ENCODE data around the gene MYCN. TPM values are rescaled to one million over a fixed set of nuclear protein-coding genes. Genes with fewer than 3 reads are reported as not detected.

Gene MYCN
- total and polyA plus RNA-seq, 2 of the 13 experiments (the other 11 are each of a cell fraction or from before 2014, with no cell fraction given) = not detected

GRCh38 chr2:15969214-15969613, 28.9 kb downstream of the MYCN start:
- ChIA-PET POLR2A (no interaction called here), CTCF (ENCODE audit: low intra/inter-chr PET ratio, low total read pairs) (no interaction called here)
- Histone ChIP-seq H4K20me1 (ENCODE audit: insufficient read depth, low read length) (no peaks in the 10 kb centered on the region), H3K9ac (ENCODE audit: insufficient read depth, low read depth, low read length) (no peak overlapping the region), H2AFZ (ENCODE audit: low read length) (no peak overlapping the region), H3K27me3 (ENCODE audit: control insufficient read depth in 1 of 2, insufficient read depth in 2 of 2, low read length in 2 of 2) (no peaks in the 10 kb centered on the region), H3K36me3 (replicated peaks in 1 of 2; ENCODE audit: control insufficient read depth in 1 of 2, insufficient read depth in 2 of 2, low read length in 2 of 2) (no peaks in the 10 kb centered on the region), H3K79me2 (ENCODE audit: insufficient read depth, low read length) (no peaks in the 10 kb centered on the region), H3K27ac (ENCODE audit: extremely low read length, insufficient read depth, low read length) (no peak overlapping the region), H3K4me2 (ENCODE audit: low read depth, low read length) (no peak overlapping the region), H3K4me1 (ENCODE audit: insufficient read depth, low read length) (no peaks in the 10 kb centered on the region), H3K9me3 (ENCODE audit: low read length) (no peaks in the 10 kb centered on the region), H3K4me3 (replicated peaks in 1 of 3; ENCODE audit: insufficient read depth in 1 of 3, low read depth in 2 of 3, low read length in 3 of 3) (no peak overlapping the region)
- BruUV-seq (replicated peaks) = no TSS peak
- in situ Hi-C loops (cut with HindIII; ENCODE audit: extremely low pct_ligation_motif_present, low pct_unique_long_range_greater_than_20kb) (no loop called here), intact Hi-C loops (cut with micrococcal nuclease; ENCODE audit: unreplicated experiment) (no loop called here)
- DNase-seq (ENCODE audit: low spot score) (no peak), FAIRE-seq (no peak), ATAC-seq (no peak)
- 58% methylated on average over 4 of the region's 4 CpGs for WGBS (ENCODE audit: low lambda C conversion rate)
- TF ChIP-seq NFIC (IDR thresholded peaks at IDR 0.05; ENCODE audit: low read length) (no peak), MTF2 (CRISPR knock-in tag; IDR thresholded peaks at IDR 0.05; ENCODE audit: borderline replicate concordance) (no peak), ZNF382 (CRISPR knock-in tag; IDR thresholded peaks at IDR 0.05; ENCODE audit: borderline replicate concordance) (no peak), SIX1 (CRISPR knock-in tag; IDR thresholded peaks at IDR 0.05; ENCODE audit: borderline replicate concordance) (no peak), FOXM1 (CRISPR knock-in tag; IDR thresholded peaks at IDR 0.05) (no peak)

- POLR2A ChIA-PET = no interaction called here
- Histone ChIP-seq H3K4me1 (ENCODE audit: insufficient read depth, low read length) (no peaks in the 10 kb centered on the region), H3K79me2 (ENCODE audit: insufficient read depth, low read length) (no peaks in the 10 kb centered on the region), H3K9me3 (ENCODE audit: low read length) (no peaks in the 10 kb centered on the region), H3K36me3 (replicated peaks in 1 of 2; ENCODE audit: control insufficient read depth in 1 of 2, insufficient read depth in 2 of 2, low read length in 2 of 2) (no peaks in the 10 kb centered on the region), H3K9ac (ENCODE audit: insufficient read depth, low read depth, low read length) (no peak overlapping the region), H3K4me2 (ENCODE audit: low read depth, low read length) (no peak overlapping the region), H3K4me3 (replicated peaks in 1 of 3; ENCODE audit: insufficient read depth in 1 of 3, low read depth in 2 of 3, low read length in 3 of 3) (no peak overlapping the region), H3K27me3 (ENCODE audit: control insufficient read depth in 1 of 2, insufficient read depth in 2 of 2, low read length in 2 of 2) (no peaks in the 10 kb centered on the region), H4K20me1 (ENCODE audit: insufficient read depth, low read length) (no peaks in the 10 kb centered on the region), H3K27ac (ENCODE audit: extremely low read length, insufficient read depth, low read length) (no peak overlapping the region), H2AFZ (ENCODE audit: low read length) (no peak overlapping the region)
- no TSS peak for BruUV-seq (replicated peaks)
- CTCF ChIA-PET (ENCODE audit: low intra/inter-chr PET ratio, low total read pairs) = no interaction called here
- intact Hi-C loops (cut with micrococcal nuclease; ENCODE audit: unreplicated experiment) = no loop called here
- 39% methylated on average over 5 of the region's 5 CpGs for WGBS (ENCODE audit: low lambda C conversion rate)
- no peak for DNase-seq (ENCODE audit: low spot score)
- in situ Hi-C loops (cut with HindIII; ENCODE audit: extremely low pct_ligation_motif_present, low pct_unique_long_range_greater_than_20kb) = no loop called here
- no peak for ATAC-seq
- FAIRE-seq = no peak
- TF ChIP-seq ARNT (IDR thresholded peaks at IDR 0.05) (no peak), ZFP1 (CRISPR knock-in tag; IDR thresholded peaks at IDR 0.05) (no peak), NFKBIZ (CRISPR knock-in tag; IDR thresholded peaks at IDR 0.05) (no peak), PLRG1 (conservative IDR thresholded peaks at IDR 0.05) (no peak), MZF1 (CRISPR knock-in tag; IDR thresholded peaks at IDR 0.05; ENCODE audit: borderline replicate concordance) (no peak), SMC3 (IDR thresholded peaks at IDR 0.05; ENCODE audit: low read length) (no peak), HNF1A (IDR thresholded peaks at IDR 0.05; ENCODE audit: low read depth) (no peak), HNF1A (CRISPR knock-in tag; IDR thresholded peaks at IDR 0.05; ENCODE audit: borderline replicate concordance) (no peak), ESRRA (CRISPR knock-in tag; IDR thresholded peaks at IDR 0.05; ENCODE audit: low read depth) (no peak), KDM6A (CRISPR knock-in tag; IDR thresholded peaks at IDR 0.05; ENCODE audit: low read depth) (no peak)
These were observed 30.4 kb downstream of the MYCN start for GRCh38 chr2:15970701-15971100.

Measured in HepG2 (cell line).